ENCODE measurements around the gene WDR53.
"Not testable (repeated sequence)": the region's sequence is repeated elsewhere in the genome, so short reads cannot be mapped to it uniquely, and the experiment has no call there.

Gene WDR53

DNA sequence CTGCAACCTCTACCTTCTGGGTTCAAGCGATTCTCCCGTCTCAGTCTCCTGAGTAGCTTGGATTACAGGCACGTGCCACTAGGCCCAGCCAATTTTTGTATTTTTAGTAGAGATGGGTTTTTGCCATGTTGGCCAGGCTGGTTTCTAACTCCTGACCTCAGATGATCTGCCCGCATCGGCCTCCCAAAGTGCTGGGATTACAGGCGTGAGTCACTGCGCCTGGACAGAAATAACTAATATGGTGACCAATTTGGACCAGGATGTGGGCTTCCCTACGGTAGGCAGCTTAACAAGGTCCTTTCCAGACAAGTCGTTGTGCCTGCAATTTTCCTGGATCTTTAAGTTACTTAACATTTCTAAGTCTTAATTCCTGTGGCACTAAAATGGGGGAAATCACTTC is 14.8 kb downstream of the WDR53 start:
- DNase-seq (ENCODE audit: low read depth, low spot score), result no peak
- H3K36me3 ChIP-seq (ENCODE audit: insufficient read depth, low read length), result no peaks in the 10 kb centered on the region
- H3K4me3 ChIP-seq, result no peak overlapping the region
- H3K27ac ChIP-seq, result no peak overlapping the region
- TF ChIP-seq EZH2 (IDR thresholded peaks at IDR 0.05), result no peak
- no peak for TF ChIP-seq POLR2AphosphoS5 (IDR thresholded peaks at IDR 0.05; ENCODE audit: borderline replicate concordance, low read depth, low read length)
- no peak overlapping the region for H3K9ac ChIP-seq (ENCODE audit: insufficient read length)
- H3K9me3 ChIP-seq (ENCODE audit: low read depth, low read length), result peaks cover 6% of the 10 kb centered on the region; the same call in 1 of the 2 replicates

- DNase-seq (ENCODE audit: low read depth, low spot score), result no peak
- Histone ChIP-seq H3K9ac (ENCODE audit: insufficient read length) (no peak overlapping the region), H3K9me3 (ENCODE audit: low read depth, low read length) (peaks cover 6% of the 10 kb centered on the region; the same call in 1 of the 2 replicates), H3K4me3 (no peak overlapping the region), H3K27ac (no peak overlapping the region), H3K36me3 (ENCODE audit: insufficient read depth, low read length) (no peaks in the 10 kb centered on the region)
- TF ChIP-seq FOXP2 (optimal IDR thresholded peaks at IDR 0.05; ENCODE audit: control extremely low read depth, extremely low read length, insufficient read depth) (no peak), POLR2AphosphoS5 (IDR thresholded peaks at IDR 0.05; ENCODE audit: borderline replicate concordance, low read depth, low read length) (no peak), EZH2 (IDR thresholded peaks at IDR 0.05) (no peak)
Observed at GRCh38 chr3:196552253-196552652, 16.1 kb downstream of the WDR53 start.

- not testable (repeated sequence) for H3K9ac ChIP-seq (ENCODE audit: insufficient read length); H3K9me3 ChIP-seq (ENCODE audit: low read depth, low read length); DNase-seq (ENCODE audit: low read depth, low spot score); H3K4me3 ChIP-seq; H3K27ac ChIP-seq; H3K36me3 ChIP-seq (ENCODE audit: insufficient read depth, low read length)
Observed at GRCh38 chr3:196550172-196550571, 18.2 kb downstream of the WDR53 start.

DNA sequence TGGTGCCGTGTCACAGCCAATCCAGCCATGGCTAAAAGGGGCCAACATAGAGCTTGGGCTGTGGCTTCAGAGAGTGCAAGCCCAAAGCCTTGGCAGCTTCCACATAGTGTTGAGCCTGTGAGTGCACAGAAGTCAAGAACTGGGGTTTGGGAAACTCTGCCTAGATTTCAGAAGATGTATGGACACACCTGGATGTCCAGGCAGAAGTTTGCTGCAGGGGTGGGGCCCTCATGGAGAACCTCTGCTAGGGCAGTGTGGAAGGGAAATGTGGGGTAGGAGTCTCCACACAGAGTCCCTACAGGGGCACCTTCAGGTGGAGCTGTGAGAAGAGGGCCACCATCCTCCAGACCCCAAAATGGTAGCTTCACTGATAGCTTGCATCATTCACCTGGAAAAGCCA is 19.0 kb downstream of the WDR53 start:
- not testable (repeated sequence) for H3K4me3 ChIP-seq; H3K9ac ChIP-seq (ENCODE audit: insufficient read length); H3K36me3 ChIP-seq (ENCODE audit: insufficient read depth, low read length); DNase-seq (ENCODE audit: low read depth, low spot score); H3K27ac ChIP-seq; H3K9me3 ChIP-seq (ENCODE audit: low read depth, low read length)

DNA sequence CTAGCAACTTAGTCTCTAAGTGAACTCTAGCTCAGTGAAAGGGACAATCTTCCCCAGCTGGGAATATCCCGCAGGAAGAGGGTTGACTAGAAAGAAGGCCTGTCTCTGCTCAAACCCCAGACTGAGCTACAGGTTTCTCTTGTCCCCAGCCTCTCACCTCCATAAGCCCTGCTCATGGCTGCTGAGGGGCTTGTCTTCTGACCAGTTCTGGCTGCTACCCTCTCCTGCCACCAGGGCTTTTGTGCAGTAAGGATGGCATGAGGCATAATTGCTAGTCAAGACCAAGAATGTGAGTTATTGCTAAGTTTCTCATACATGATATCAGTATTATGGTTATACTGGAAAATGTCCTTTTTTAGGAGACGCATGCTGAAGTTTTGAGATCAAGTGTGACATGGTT is 21.3 kb downstream of the WDR53 start:
- no peaks in the 10 kb centered on the region for H3K36me3 ChIP-seq (ENCODE audit: insufficient read depth, low read length)
- no peak for DNase-seq (ENCODE audit: low read depth, low spot score)
- H3K27ac ChIP-seq, result no peak overlapping the region
- H3K9ac ChIP-seq (ENCODE audit: insufficient read length), result no peak overlapping the region
- H3K9me3 ChIP-seq (ENCODE audit: low read depth, low read length), result peaks cover 6% of the 10 kb centered on the region; the same call in 1 of the 2 replicates
- TF ChIP-seq POLR2AphosphoS5 (IDR thresholded peaks at IDR 0.05; ENCODE audit: borderline replicate concordance, low read depth, low read length), result no peak
- no peak for TF ChIP-seq FOXP2 (optimal IDR thresholded peaks at IDR 0.05; ENCODE audit: control extremely low read depth, extremely low read length, insufficient read depth)
- TF ChIP-seq EZH2 (IDR thresholded peaks at IDR 0.05), result no peak
- H3K4me3 ChIP-seq, result no peak overlapping the region

DNA sequence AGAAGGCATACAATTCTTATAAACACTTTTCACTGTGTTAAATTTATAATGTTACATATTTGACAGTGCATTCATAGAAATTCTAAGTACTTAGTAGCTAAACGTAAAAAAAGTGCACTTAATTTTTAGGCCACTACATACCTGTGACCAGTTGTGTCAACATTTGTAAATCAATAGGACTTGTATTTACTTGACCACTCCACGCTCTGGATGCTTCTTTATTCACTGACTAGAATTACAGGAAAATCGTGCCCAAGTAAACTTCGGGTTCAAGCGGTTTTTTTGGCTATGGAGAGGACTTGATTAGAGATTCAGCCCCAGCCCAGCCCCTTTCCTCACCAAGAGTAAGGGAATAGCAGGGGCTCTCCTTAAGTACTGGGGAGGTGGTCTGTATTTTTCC is 21.8 kb downstream of the WDR53 start:
- Histone ChIP-seq H3K4me3 (no peak overlapping the region), H3K9me3 (ENCODE audit: low read depth, low read length) (peaks cover 6% of the 10 kb centered on the region; the same call in 1 of the 2 replicates), H3K27ac (no peak overlapping the region), H3K36me3 (ENCODE audit: insufficient read depth, low read length) (no peaks in the 10 kb centered on the region), H3K9ac (ENCODE audit: insufficient read length) (no peak overlapping the region)
- TF ChIP-seq FOXP2 (optimal IDR thresholded peaks at IDR 0.05; ENCODE audit: control extremely low read depth, extremely low read length, insufficient read depth) (no peak), POLR2AphosphoS5 (IDR thresholded peaks at IDR 0.05; ENCODE audit: borderline replicate concordance, low read depth, low read length) (no peak), EZH2 (IDR thresholded peaks at IDR 0.05) (no peak)
- no peak for DNase-seq (ENCODE audit: low read depth, low spot score)

DNA sequence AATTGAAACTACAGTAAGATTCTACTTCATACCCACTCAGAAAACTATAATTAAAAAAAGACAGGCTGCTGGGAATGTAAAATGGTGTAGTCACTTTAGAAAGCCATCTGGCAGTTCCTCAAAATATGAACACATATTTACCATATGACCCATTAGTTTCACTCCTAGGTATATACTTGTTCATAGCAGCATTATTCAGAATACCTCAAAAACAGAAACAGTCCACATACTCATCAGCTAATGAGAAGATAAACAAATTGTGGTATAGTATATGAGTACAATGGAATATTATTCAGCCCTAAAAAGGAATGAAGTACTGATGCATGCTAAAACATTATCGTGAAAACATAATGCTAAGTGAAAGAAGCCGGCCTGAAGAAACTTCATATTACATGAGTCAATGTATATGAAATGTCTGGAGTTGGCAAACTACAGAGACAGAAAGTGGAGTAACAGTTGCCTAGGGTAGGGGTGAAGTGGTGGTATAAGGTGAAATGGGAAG is 23.8 kb downstream of the WDR53 start:
- H3K4me3 ChIP-seq, result no peak overlapping the region
- no peaks in the 10 kb centered on the region for H3K9me3 ChIP-seq (ENCODE audit: low read depth, low read length)
- H3K36me3 ChIP-seq (ENCODE audit: insufficient read depth, low read length), result no peaks in the 10 kb centered on the region
- no peak overlapping the region for H3K27ac ChIP-seq
- DNase-seq (ENCODE audit: low read depth, low spot score), result no peak
- TF ChIP-seq EZH2 (IDR thresholded peaks at IDR 0.05) (no peak), POLR2AphosphoS5 (IDR thresholded peaks at IDR 0.05; ENCODE audit: borderline replicate concordance, low read depth, low read length) (no peak), FOXP2 (optimal IDR thresholded peaks at IDR 0.05; ENCODE audit: control extremely low read depth, extremely low read length, insufficient read depth) (no peak)
- H3K9ac ChIP-seq (ENCODE audit: insufficient read length), result no peak overlapping the region

- no peak for DNase-seq (ENCODE audit: low read depth, low spot score)
Observed at GRCh38 chr3:196541684-196542445, 26.5 kb downstream of the WDR53 start.

GRCh38 chr3:196537319-196537984 is 30.9 kb downstream of the WDR53 start:
- Histone ChIP-seq H3K9me3 (ENCODE audit: low read depth, low read length) (no peaks in the 10 kb centered on the region), H3K36me3 (ENCODE audit: insufficient read depth, low read length) (no peaks in the 10 kb centered on the region), H3K9ac (ENCODE audit: insufficient read length) (no peak overlapping the region), H3K4me3 (no peak overlapping the region), H3K27ac (no peak overlapping the region)
- DNase-seq (ENCODE audit: low read depth, low spot score), result no peak
- TF ChIP-seq EZH2 (IDR thresholded peaks at IDR 0.05) (no peak), FOXP2 (optimal IDR thresholded peaks at IDR 0.05; ENCODE audit: control extremely low read depth, extremely low read length, insufficient read depth) (no peak), POLR2AphosphoS5 (IDR thresholded peaks at IDR 0.05; ENCODE audit: borderline replicate concordance, low read depth, low read length) (no peak)

More at GRCh38 chr3:196541684-196542445, 26.5 kb downstream of the WDR53 start:
- no peaks in the 10 kb centered on the region for H3K36me3 ChIP-seq (ENCODE audit: insufficient read depth, low read length)
- H3K9me3 ChIP-seq (ENCODE audit: low read depth, low read length), result no peaks in the 10 kb centered on the region
- H3K4me3 ChIP-seq, result no peak overlapping the region
- no peak overlapping the region for H3K27ac ChIP-seq
- TF ChIP-seq FOXP2 (optimal IDR thresholded peaks at IDR 0.05; ENCODE audit: control extremely low read depth, extremely low read length, insufficient read depth), result no peak
- no peak for TF ChIP-seq EZH2 (IDR thresholded peaks at IDR 0.05)
- TF ChIP-seq POLR2AphosphoS5 (IDR thresholded peaks at IDR 0.05; ENCODE audit: borderline replicate concordance, low read depth, low read length), result no peak
- no peak overlapping the region for H3K9ac ChIP-seq (ENCODE audit: insufficient read length)

Data from SK-N-MC (cell line).